AG09319 (cell line): ENCODE measurements around the gene JHY.

Source experiments
- DNase-seq: peaks from one replicate; pipeline ENCODE4 v3.0.0-alpha.2; 2010; ENCODE audit warnings: low read depth; ENCODE audit errors: extremely low read depth
- TF ChIP-seq, protein P1 (sequence below): IDR thresholded peaks from 2 replicates; pipeline ENCODE4 v1.5.1; 2011; ENCODE audit warnings: low read depth, mild to moderate bottlenecking, inconsistent platforms, low read length, moderate library complexity

The JHY gene

DNA sequence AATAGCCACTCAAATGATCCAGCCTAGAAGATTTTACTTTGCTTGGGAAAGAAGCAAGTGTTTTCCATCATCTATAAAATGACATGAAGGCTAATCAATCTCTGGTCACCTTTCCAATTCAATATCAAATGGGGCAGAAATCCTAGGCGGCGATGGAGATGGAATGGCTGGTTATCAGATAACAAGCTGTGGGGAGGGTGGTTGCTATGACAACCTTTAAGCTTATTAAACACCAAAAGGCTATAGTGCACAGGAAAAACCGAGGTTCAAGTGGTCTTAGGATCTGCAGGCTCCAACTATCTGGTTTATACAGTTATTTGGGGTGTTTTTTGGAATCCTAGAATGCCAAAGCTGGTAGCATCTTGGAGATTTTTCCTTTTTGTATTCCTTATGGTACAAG, 113.0 kb downstream of the JHY start:
- TF ChIP-seq, protein P1, sequence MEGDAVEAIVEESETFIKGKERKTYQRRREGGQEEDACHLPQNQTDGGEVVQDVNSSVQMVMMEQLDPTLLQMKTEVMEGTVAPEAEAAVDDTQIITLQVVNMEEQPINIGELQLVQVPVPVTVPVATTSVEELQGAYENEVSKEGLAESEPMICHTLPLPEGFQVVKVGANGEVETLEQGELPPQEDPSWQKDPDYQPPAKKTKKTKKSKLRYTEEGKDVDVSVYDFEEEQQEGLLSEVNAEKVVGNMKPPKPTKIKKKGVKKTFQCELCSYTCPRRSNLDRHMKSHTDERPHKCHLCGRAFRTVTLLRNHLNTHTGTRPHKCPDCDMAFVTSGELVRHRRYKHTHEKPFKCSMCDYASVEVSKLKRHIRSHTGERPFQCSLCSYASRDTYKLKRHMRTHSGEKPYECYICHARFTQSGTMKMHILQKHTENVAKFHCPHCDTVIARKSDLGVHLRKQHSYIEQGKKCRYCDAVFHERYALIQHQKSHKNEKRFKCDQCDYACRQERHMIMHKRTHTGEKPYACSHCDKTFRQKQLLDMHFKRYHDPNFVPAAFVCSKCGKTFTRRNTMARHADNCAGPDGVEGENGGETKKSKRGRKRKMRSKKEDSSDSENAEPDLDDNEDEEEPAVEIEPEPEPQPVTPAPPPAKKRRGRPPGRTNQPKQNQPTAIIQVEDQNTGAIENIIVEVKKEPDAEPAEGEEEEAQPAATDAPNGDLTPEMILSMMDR, result no peak
- no peak for DNase-seq

DNA sequence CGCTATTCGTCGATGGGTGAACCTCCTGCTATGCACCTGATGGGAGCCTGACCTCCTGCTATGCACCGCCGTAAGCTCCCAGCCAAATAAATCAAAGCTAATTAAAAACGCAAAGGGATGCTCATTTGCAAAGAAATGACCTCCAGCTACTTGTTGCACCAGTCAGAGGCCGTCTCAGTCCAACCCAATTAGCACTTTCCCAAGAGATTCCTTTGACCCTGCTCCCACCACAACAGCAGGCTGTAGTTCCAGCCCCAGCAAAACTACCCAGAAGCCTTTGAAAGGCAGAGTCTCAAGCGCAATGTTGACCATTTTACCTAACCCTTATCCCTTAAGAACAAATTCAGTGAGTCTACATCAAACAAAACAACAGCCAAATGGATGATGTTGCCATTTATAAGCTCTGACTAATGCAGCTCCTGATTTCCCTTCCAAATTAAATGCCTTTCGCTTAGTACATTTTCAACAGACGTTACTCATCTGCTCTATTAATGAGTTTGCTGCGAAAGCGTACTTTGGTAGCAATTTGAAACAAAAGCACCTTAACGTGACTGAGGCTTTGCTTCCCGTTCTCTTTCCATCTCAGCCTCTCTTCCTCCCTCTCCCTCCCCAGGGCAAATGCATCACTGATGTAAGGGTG, 116.3 kb downstream of the JHY start:
- no peak for DNase-seq

DNA sequence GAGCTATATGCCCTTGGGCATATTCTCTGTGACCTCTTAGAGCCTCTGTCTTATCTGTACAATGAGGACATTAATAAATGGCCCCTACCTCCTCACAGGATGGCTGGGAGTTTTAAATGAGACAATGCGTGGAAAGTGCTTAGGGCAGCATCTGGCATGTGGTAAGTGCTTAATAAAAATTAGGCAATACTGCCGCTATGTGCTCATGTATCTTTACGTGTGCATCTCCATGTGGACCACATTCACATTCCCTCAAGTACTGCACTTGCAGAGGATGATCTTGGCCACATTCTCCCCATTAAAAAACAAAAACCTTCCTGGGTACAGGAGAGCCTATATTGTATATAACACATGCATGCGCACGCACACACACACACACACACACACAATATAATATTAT, 118.2 kb downstream of the JHY start:
- TF ChIP-seq, protein P1, result no peak
- no peak for DNase-seq

More for the DNA sequence above, 116.3 kb downstream of the JHY start:
- TF ChIP-seq, protein P1, result no peak

DNA sequence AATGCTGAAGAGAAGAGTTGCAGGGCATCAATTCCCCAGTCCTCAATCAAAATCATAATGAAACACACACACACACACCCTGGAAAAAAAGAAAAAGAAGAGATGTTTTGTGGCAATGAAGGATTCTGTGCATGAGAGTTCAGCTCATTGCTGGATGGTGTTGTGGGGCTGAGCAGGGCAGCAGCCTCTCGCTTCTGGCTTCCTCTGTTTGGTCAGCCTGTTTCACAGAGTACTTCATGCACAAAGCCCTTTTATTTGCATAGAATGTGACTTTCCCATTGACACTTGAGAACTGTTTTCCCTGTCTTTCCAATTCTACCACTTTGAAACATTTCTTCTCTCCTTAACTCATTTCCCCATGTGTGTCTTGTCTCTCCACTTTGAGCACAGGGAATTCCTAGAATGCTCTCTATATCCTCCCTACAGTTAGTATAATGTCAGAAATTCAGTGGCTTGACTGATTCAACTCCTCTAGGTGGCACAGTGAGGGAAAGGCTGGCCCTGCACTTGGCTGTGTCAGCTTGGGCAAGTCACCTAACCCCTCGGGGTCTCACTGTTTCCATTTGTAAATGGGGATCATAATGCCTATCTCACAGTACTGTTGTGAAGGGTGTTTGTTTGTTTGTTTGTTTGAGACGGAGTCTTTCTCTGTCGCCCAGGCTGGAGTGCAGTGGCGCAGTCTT, 124.4 kb downstream of the JHY start:
- TF ChIP-seq, protein P1, result no peak
- no peak for DNase-seq
